Testis (tissue), 2 donors: ENCODE results near the gene PORCN.

ENCODE experiments used
- POLR2A ChIP-seq: fragments of 450-650 bp; IDR thresholded peaks from one replicate; pipeline ENCODE4 v1.6.1; 2017; ENCODE audit warnings: antibody characterized with exemption, mild to moderate bottlenecking, moderate library complexity
- TF ChIP-seq, protein P1 (sequence below), 3 experiments: fragments of 450-650 bp in 2 of 3; fragments of 200-600 bp in 1 of 3; sonication (generic) in 1 of 3; IDR thresholded peaks; one replicate each; pipeline ENCODE4 v1.5.1; 2016 to 2019; ENCODE audit warnings: antibody characterized with exemption in 3 of 3, mild to moderate bottlenecking in 2 of 3, moderate library complexity in 1 of 3

GRCh38 chrX:48540480-48540879 lies 31.7 kb downstream of the PORCN start:
- TF ChIP-seq POLR2A: no peak
- TF ChIP-seq, protein P1, sequence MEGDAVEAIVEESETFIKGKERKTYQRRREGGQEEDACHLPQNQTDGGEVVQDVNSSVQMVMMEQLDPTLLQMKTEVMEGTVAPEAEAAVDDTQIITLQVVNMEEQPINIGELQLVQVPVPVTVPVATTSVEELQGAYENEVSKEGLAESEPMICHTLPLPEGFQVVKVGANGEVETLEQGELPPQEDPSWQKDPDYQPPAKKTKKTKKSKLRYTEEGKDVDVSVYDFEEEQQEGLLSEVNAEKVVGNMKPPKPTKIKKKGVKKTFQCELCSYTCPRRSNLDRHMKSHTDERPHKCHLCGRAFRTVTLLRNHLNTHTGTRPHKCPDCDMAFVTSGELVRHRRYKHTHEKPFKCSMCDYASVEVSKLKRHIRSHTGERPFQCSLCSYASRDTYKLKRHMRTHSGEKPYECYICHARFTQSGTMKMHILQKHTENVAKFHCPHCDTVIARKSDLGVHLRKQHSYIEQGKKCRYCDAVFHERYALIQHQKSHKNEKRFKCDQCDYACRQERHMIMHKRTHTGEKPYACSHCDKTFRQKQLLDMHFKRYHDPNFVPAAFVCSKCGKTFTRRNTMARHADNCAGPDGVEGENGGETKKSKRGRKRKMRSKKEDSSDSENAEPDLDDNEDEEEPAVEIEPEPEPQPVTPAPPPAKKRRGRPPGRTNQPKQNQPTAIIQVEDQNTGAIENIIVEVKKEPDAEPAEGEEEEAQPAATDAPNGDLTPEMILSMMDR (IDR thresholded peaks at IDR 0.05): no peak
